ENCODE results near the gene NVL.
"Not testable (repeated sequence)": the region's sequence is repeated elsewhere in the genome, so short reads cannot be mapped to it uniquely, and the experiment has no call there.

The NVL gene

DNA sequence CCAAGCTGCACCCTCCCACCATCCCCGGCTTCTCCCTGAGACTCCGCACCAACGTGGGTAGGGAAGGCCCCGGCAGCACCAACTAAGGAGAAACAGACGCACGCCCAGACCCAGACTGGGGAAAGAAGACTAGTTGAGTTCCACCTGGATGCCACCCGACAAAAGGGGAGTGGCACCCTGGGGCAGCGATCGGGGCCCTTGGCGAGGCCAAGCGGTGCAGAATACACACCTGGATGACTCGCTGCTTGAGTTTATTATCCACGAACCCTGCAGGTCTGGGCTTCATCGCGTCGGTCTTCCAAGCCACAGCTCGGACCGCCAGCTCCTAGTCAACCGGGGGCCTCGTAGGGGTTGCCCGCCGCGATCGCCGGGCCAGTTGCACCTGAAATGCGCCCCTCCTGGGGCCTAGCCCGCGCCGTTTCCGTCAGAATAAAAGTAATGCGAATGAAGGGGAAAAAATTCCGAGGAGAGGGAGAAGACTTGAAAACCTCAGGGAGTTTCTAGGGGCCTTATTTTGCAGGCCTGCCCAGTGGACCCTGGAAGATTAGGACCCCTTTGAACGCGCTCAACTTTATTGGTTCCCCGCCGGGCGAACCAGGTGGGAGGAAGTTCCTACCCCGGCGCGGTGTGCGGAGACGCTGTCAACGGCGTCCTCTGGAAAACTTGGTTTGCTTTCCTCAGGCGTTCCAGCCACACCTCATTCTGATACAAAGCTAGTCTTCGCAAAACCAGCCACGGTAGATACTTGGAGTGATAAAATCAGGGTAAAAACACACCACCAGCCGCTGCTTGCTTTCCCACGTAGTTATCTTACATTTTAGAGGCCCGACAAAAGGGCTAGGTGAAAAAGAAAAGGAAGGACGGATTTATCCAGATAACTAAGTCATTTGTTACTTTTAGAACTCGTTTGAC lies at the start of gene NVL:
Gene NVL, minus strand, starts transcription at position 331 of the 912 bp plus-strand sequence. Its CDS starts 45 bp downstream, at position 286.
- DNase-seq (ENCODE audit: low spot score) = peak; percentile 75
- peak; percentile 82 for FAIRE-seq

DNA sequence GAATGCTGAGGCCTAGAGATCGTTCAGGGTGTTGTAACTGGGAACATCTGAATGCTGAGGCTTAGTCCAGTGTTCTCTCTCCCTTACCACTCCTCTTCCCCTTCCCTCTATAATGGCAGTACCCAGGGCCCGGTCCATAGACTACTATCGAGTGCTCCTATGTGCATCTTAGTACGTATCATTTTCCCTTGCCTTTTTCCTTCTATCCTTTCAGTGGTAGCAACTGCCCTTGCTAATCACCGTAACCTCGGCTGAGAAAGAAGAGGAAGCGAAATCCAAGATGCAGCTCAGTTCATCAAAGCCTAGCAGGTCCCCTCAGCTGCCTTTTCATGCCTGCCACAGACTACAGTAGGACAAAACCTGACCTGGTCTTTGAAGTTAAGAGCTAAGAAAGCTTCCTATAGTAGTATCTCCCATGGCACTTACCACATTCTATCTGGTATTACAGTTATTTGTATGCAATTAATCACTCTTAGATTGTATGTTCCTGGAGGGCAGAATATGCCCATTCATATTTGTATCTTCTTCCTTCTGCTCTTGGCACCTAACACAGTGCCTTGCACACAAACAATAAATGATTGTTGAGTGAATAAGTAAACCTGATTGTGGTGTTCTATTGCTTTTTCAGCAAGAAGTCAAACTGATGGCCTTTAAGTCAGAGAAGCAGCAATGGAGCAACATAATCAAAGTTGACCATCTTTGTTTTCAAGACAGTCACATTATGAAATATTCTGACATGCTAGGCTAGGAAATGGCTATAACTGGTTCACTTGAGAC lies 49.1 kb upstream of the NVL start:
- DNase-seq (ENCODE audit: low spot score) (no peak), FAIRE-seq (no peak)

DNA sequence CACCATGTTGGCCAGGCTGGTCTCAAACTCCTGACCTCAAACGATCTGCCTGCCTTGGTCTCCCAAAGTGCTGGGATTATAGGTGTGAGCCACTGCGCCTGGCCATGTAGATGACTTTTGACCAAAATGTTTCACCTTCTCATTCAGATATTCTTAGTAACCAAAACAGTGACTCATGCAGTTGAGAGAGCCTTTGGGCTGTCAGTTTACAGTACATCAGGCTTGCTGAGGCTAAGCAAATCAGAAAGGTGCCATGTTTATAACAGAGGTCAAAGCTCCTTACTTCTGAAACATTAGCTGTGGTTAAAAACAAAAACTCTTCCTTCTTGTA lies 47.7 kb upstream of the NVL start:
- DNase-seq (ENCODE audit: low spot score) (peak; percentile 52), FAIRE-seq (peak; percentile 22)

DNA sequence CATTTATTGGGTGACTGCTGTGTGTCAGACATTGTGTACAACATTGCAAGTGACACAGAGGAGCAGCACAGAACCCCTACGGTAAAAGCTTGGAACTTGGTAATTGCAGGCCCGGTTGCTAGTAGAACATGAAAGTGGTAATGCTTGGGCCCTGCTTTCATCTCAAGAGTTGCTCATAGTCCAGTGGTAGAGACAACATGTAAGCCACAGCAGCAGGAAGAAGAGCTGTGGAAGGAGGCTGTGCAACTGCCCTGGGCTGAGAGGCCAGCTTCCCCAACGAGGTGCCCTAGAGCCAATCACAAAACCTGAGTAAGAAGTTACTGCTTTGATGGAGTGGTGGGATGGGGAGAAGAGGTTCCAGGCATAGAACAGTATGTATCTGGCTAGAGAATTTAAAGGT lies 45.1 kb upstream of the NVL start:
- no peak for FAIRE-seq
- DNase-seq (ENCODE audit: low spot score) = no peak

DNA sequence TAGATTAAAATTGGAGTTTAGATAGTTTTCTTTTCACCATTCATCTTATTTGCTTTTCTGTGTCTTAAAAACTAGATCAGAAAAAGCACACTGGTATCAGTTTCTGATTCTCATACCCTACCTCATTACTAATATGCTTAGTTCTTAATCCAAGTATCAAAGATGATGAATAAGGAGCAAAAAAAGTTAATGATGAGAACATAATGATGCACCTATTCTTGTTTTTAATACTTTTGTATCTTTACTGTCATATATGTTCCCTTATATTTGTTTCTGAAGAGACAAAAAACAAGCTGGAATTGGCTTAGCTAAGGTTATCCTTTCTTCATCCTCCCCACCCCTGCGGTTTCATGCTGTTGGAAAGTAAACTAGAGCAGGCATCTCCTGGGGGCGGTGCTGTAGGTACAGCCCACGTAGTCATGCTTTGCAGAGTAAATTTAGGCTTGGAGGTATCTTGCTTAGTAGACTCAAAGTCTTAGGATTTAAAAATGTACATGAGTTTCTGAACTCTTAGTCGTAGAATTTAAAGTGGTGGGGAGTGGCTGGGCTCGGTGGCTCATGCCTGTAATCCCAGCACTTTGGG lies 43.1 kb upstream of the NVL start:
- FAIRE-seq = no peak
- DNase-seq (ENCODE audit: low spot score) = no peak

DNA sequence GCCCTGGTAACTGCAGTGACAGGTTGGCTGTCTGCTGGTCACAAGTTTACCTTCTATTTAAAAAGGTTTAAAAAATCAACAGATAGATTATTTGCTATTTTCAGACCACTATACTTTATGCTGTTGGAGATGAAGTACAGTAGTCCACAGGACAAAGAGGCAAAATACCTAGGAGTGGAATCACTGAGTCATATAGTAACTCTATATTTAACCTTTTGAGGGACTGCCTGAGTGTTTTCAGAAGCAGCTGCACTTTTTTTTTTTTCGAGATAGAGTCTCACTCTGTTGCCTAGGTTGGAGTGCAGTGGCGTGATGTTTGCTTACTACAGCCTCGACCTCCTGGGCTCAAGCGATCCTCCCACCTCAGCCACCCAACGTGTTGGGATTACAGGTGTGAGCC lies 38.4 kb upstream of the NVL start:
- FAIRE-seq (no peak), DNase-seq (ENCODE audit: low spot score) (no peak)

DNA sequence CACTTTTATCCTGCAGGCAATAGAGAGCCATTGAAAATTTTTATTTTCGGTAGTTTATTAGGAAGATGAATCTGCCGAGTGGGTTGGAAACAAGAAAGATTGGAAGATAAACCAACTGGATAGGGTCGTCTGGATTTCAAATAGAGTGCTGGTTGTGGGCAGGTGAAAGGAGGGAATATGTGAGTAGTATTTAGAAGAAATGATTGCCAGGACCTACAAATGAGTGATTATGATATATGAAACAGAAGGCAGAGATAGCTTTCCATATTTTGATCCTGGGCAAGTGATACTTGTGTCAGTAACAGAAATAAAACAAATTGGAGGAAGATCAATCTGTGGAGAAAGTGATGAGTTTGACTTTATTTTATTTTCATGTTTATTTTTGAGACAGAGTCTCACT lies 29.2 kb upstream of the NVL start:
- no peak for DNase-seq (ENCODE audit: low spot score)
- no peak for FAIRE-seq

DNA sequence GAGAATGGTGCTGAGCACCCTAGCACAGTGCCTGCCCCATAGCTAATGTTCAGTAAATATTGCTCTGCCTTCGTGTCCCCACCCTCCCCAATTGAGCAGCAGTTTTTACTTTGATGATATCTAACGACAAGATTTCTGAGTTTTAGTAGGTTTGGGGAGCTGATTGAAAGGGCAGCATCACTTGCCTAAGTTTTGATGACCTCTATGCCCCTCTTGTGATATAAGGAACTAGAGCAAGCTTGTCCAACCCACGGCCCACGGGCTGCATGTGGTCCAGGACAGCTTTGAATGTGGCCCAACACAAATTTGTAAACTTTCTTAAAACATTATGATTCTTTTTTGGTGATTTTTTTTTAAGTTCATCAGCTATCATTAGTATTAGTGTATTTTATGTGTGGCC lies 28.3 kb upstream of the NVL start:
- DNase-seq (ENCODE audit: low spot score) (no peak), FAIRE-seq (no peak)

DNA sequence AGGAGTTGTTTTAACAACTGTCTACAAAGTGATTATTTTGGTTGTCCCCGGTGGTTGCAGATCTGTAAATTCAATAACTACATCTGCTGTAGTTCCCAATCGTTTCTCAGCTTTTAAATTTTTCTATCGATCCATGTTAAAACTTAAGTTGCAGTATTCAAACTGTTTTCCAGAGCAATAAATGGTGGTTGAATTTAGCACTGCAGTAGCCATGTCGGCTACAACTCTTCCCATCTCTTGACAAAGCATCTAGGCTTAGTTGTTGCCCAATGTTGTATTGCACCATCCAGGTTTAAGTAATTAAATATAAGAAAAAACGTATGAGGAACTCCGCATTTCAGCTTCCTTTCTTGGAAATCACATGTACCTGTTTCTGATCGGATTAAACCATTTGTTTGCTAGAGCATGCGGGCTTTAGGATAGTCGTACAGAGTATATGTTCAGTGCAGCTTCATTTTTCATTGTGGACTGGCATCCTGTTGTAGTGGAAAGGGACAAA lies 27.7 kb upstream of the NVL start:
- FAIRE-seq = no peak
- no peak for DNase-seq (ENCODE audit: low spot score)

DNA sequence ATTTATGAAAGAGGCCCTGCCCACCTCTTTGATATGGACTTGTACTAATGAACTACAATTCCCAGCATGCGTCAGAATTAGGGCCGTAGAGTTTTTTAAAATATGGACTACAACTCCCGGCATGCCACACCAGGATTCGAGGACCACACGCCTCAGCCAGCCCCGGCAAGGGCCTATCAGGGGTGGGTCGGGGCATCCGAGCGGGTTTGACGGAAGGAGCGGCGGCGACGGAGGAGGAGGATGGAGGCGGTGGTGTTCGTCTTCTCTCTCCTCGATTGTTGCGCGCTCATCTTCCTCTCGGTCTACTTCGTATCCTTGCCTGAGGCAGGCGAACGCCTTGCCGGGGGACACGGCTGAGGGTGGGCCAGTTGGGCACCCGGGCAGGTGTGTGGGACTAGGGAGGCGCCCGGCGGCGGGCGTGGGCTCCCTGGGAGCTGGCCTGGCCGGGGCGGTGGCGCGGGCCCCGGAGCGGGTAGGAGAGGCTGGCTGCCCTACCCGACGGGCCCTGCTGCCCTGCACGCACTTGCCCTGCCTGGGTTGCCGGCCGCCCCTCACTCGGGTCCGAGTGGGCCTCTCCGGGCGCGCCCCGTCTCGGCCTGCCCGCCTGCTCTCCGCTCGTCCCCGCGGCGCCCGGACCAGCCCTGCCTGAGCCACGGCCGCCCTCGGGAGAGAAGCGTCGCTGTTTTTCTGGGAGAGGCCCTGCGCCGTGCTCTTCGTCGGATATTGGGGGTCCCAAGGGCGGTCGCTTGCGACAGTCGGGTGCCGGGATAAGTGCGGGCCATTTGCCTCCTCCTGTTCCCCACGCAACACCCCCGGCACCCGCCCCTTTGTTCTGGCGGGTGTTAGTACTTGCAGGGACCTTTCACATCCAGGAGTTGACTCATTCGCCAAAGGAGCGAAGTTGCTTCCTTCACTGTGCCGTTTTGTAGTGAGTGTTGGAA lies 27.0 kb upstream of the NVL start, which contains the start of gene CNIH4:
Gene CNIH4, plus strand, starts transcription at position 195 of the 941 bp plus-strand sequence. Its CDS starts 46 bp downstream, at position 241.
- FAIRE-seq (peak; percentile 92), DNase-seq (ENCODE audit: low spot score) (peak; percentile 91)

DNA sequence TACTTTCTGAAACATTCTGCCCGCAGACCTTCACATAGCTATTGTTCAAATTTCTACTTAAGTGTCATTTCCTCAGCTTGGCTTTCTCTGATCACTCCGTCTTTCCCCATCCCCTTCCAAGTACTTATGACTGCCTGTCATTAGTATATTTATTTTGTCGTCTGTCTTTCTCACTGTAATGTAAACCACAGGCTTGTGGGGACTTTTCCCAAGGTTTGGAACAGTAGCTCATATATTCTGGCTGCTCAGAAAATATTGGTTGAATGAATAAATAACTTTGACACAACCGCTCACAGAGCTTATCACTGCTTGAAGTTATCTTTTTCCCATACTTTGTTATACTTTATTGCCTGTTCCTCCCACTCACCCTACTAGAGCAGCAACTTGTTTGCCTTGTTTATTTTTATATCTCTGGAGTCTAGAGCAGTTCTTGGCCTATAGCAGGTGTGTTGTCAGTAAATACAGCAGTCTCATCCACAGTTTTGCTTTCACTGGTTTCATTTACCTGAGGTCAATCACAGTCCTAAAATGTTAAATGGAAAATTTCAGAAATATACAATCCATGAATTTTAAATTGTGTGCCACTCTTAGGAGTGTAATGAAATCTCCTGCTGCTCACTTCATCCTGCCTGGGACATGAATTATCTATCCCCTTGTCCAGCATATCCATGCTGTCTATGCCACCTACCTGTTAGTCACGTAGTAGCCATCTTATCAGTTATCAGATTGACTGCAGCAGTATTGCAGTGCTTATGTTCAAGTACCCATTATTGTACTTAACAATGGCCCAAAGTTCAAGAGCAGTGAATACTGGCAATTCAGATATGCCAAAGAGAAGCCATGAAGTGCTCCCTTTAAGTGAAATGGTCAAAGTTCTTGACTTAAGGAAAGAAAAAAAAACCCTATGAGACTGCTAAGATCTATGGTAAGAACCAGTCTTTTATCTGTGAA lies 24.3 kb upstream of the NVL start:
- FAIRE-seq = no peak
- no peak for DNase-seq (ENCODE audit: low spot score)

DNA sequence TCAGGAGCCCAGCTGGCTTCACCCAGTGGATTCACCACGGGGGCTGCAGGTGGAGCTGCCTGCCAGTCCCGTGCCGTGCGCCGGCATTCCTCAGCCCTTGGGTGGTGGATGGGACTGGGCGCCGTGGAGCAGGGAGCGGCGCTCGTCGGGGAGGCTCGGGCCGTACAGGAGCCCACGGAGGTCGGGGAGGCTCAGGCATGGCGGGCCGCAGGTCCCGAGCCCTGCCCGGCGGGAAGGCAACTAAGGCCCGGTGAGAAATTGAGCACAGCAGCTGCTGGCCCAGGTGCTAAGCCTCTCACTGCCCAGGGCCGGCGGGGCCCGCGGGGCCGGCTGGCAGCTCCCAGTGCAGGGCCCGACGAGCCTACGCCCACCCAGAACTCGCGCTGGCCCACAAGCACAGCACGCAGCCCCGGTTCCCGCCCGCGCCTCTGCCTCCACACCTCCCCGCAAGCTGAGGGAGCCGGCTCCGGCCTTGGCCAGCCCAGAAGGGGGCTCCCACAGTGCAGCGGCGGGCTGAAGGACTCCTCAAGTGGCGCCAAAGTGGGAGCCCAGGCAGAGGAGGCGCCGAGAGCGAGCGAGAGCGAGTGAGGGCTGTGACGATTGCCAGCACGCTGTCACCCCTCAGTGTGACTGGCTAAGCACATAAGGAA lies 22.6 kb upstream of the NVL start:
- DNase-seq (ENCODE audit: low spot score); FAIRE-seq: not testable (repeated sequence)

DNA sequence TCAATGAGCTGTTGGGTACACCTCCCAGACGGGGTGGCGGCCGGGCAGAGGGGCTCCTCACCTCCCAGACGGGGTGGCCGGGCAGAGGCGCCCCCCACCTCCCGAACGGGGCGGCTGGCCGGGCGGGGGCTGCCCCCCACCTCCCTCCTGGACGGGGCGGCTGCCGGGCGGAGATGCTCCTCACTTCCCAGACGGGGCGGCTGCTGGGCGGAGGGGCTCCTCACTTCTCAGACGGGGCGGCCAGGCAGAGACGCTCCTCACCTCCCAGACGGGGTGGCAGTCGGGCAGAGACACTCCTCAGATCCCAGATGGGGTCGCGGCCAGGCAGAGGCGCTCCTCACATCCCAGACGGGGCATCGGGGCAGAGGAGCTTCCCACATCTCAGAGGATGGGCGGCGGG lies 19.7 kb upstream of the NVL start:
- FAIRE-seq; DNase-seq (ENCODE audit: low spot score): not testable (repeated sequence)

DNA sequence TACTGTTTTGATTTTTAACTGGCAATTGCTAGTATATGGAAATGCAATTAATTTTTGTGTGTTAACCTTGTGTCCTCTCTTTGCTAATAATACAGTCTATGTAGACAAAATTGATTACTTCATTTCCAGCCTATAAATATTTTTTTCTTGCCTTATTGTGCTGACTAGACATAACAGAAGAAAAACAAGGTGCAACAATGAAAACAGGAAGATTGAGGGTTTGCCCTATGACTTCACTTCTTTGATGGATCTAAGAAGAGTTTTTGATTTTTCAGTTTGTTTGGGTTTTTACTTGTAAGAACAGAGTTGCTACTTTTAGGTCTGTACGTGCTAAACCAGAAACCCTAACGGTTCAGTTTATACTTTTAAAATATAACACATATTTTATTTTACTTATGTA lies 18.2 kb upstream of the NVL start:
- DNase-seq (ENCODE audit: low spot score) (peak; percentile 1), FAIRE-seq (no peak)

DNA sequence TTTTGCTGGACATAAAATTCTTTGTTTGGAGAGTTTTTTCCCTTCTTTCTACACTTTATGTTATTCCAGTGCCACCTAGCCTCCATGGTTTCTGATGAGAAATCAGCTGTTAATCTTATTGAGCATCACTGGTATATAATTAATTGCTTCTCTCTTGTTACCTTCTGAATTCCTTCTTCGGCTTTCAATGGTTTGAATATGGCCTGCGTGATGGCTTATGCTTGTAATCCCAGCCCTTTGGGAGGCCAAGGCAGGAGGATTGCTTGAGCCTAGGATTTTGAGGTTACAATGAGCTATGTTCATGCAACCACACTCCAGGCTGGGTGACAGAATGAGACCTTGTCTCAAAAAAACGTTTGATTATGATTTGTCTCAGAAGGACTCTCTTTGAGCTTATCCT lies 13.7 kb upstream of the NVL start:
- peak; percentile 3 for DNase-seq (ENCODE audit: low spot score)
- FAIRE-seq = no peak

DNA sequence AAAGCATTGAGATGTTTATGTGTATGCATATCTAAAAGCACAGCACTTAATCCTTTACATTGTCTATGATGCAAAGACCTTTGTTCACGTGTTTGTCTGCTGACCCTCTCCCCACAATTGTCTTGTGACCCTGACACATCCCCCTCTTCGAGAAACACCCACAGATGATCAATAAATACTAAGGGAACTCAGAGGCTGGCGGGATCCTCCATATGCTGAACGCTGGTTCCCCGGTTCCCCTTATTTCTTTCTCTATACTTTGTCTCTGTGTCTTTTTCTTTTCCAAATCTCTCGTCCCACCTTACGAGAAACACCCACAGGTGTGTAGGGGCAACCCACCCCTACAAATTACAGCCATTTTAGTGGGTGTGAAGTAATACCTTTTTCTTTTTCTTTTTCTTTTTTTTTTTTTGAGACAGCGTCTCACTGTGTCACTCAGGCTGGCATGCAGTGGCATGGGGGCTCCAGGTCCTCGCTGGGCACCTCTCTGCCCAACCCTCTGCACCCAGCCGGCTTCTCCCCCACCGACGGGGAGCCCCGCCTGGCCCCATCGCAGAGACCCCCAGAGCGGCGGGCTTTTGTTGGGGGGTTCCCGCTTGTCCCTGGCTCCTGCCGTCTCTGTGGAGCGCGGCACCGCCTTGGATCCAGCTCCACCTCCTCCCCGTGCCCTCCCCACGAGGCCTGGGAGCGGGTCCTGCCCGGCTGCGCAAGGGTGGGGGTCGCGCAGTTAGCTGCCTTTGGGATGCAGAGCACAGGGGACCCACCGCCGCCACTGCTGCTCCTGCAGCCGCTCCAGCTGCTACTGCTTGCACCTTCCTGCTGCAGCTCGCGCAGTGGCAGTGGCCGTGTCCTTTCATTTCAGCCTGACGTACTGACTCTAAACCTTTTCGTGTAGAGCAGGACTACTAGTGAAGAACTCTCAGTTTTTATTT lies 10.7 kb upstream of the NVL start:
- not testable (repeated sequence) for FAIRE-seq; DNase-seq (ENCODE audit: low spot score)

DNA sequence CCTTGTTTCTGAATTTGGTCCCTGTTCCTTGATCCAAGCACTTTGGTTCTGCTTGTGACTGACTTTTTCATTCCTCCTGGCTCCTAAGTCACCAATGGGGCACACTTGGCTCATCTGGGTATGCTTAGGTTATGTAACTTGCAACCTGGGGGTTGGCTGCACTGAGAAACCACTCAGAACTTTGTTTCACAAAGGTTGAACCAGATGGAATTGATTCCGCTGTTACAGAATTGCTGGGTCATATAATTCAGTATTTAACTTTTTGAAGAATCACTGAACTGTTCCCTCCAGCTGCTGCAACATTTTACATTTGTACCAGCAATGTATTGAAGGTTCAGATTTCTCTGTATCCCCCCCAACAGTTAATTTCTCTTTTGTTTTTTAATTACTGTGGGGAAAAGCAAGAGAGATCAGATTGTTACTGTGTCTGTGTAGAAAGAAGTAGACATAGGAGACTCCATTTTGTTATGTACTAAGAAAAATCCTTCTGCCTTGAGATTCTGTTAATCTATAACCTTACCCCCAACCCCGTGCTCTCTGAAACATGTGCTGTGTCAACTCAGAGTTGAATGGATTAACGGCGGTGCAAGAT lies 9.6 kb upstream of the NVL start:
- no peak for FAIRE-seq
- peak; percentile 2 for DNase-seq (ENCODE audit: low spot score)
